HFF-Myc (cell line): ENCODE data around the gene AGMO.

ENCODE experiments used
- DNase-seq: peaks from one replicate; pipeline ENCODE4 v3.0.0-alpha.2; 2011; ENCODE audit warnings: low read depth; ENCODE audit errors: extremely low read depth
- H3K4me3 ChIP-seq: replicated peaks from 2 replicates; pipeline ENCODE4 v1.5.1; 2011; ENCODE audit warnings: low read depth, mild to moderate bottlenecking, control low read depth, low read length
- TF ChIP-seq, protein P1 (sequence below): IDR thresholded peaks from 2 replicates; pipeline ENCODE4 v1.5.1; 2012; ENCODE audit warnings: mild to moderate bottlenecking, low read depth, low read length, control low read depth; ENCODE audit errors: missing control alignments

Gene AGMO

GRCh38 chr7:15292138-15292537 lies 269.7 kb downstream of the AGMO start:
- TF ChIP-seq, protein P1, sequence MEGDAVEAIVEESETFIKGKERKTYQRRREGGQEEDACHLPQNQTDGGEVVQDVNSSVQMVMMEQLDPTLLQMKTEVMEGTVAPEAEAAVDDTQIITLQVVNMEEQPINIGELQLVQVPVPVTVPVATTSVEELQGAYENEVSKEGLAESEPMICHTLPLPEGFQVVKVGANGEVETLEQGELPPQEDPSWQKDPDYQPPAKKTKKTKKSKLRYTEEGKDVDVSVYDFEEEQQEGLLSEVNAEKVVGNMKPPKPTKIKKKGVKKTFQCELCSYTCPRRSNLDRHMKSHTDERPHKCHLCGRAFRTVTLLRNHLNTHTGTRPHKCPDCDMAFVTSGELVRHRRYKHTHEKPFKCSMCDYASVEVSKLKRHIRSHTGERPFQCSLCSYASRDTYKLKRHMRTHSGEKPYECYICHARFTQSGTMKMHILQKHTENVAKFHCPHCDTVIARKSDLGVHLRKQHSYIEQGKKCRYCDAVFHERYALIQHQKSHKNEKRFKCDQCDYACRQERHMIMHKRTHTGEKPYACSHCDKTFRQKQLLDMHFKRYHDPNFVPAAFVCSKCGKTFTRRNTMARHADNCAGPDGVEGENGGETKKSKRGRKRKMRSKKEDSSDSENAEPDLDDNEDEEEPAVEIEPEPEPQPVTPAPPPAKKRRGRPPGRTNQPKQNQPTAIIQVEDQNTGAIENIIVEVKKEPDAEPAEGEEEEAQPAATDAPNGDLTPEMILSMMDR, result no peak
- no peak overlapping the region for H3K4me3 ChIP-seq
- DNase-seq, result no peak

- DNase-seq, result no peak
These were observed 270.1 kb downstream of the AGMO start for GRCh38 chr7:15291699-15292098.

DNA sequence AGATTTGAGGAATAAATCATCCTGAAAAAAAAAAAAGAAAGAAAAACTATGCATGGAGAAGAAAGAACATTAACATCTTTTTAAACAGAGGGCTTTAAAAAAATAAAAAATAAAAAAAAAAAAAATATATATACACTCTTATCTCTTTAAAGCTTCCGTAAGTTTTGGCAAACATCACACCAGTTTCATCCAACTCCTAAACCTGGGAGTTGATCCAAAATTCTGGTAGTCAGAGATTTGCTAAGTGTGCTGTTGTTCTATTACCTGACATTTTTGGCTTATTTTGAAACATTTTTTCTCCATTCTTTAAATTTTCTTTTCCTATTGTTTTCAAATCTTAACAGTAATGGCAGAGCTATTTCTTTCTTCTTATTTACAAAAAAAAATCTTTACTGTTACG lies 273.1 kb downstream of the AGMO start:
- no peak for DNase-seq
- TF ChIP-seq, protein P1, result no peak
- no peak overlapping the region for H3K4me3 ChIP-seq

More at GRCh38 chr7:15291699-15292098, 270.1 kb downstream of the AGMO start:
- TF ChIP-seq, protein P1, result no peak
- H3K4me3 ChIP-seq, result no peak overlapping the region

DNA sequence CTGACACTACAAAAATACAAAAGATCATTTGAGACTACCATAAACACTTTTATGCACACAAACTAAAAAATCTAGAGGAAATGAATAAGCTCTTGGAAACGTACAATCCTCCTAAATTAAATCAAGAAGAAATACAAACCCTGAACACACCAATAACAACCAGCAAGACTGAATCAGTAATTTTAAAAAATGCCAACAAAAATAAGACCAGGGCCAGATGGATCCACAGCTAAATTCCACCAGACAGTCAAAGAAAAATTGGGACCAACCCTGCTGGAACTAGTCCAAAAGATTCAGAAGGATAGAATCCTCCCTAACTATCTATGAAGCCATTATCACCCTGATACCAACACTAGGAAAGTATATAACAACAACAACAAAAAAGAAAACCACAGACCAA lies 277.4 kb downstream of the AGMO start:
- TF ChIP-seq, protein P1, result no peak
- H3K4me3 ChIP-seq, result no peak overlapping the region
- no peak for DNase-seq

GRCh38 chr7:15280078-15280733 lies 281.6 kb downstream of the AGMO start:
- no peak for DNase-seq
- TF ChIP-seq, protein P1, result no peak

DNA sequence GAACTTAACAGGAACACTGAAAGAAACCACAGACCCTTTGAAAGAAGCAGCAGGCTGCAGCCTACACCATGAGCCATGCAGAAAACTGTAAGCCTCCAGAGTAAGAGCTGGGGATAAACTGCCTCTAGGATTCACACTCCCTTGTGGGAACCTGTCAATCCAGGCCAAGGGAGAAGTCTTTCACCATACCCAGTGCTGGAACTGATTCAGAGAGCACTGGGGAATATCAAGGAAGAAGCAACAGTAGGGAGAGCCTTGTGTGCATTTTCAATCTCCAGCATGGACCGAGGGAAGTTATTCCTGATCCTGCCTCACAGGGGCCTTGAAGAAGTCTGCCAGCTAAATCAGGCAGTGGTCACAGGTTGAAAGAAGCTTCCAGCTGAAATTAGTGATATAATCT lies 282.2 kb downstream of the AGMO start:
- H3K4me3 ChIP-seq, result no peak overlapping the region
- no peak for DNase-seq
- TF ChIP-seq, protein P1, result no peak

More at GRCh38 chr7:15280078-15280733, 281.6 kb downstream of the AGMO start:
- no peak overlapping the region for H3K4me3 ChIP-seq

- H3K4me3 ChIP-seq, result no peak overlapping the region
- no peak for DNase-seq
- TF ChIP-seq, protein P1, result no peak
These were observed 304.1 kb downstream of the AGMO start for GRCh38 chr7:15257689-15258088.
